Mammary epithelial cell (primary cell): ENCODE measurements around the gene GALP.

Experiments
- EZH2 ChIP-seq: IDR thresholded peaks from 2 replicates; pipeline ENCODE4 v1.6.1; 2012; ENCODE audit warnings: low read length, inconsistent platforms, borderline replicate concordance
- TF ChIP-seq, protein P1 (sequence below), 2 donors: IDR thresholded peaks in 1 of 2; conservative IDR thresholded peaks in 1 of 2; 2 replicates each; pipeline ENCODE4 v1.5.1; 2011 to 2012; ENCODE audit warnings: inconsistent platforms in 2 of 2, low read length in 2 of 2, mild to moderate bottlenecking in 2 of 2, control low read depth in 1 of 2, low read depth in 1 of 2; ENCODE audit not compliant: insufficient read depth in 1 of 2; ENCODE audit errors: extremely low read depth in 1 of 2

DNA sequence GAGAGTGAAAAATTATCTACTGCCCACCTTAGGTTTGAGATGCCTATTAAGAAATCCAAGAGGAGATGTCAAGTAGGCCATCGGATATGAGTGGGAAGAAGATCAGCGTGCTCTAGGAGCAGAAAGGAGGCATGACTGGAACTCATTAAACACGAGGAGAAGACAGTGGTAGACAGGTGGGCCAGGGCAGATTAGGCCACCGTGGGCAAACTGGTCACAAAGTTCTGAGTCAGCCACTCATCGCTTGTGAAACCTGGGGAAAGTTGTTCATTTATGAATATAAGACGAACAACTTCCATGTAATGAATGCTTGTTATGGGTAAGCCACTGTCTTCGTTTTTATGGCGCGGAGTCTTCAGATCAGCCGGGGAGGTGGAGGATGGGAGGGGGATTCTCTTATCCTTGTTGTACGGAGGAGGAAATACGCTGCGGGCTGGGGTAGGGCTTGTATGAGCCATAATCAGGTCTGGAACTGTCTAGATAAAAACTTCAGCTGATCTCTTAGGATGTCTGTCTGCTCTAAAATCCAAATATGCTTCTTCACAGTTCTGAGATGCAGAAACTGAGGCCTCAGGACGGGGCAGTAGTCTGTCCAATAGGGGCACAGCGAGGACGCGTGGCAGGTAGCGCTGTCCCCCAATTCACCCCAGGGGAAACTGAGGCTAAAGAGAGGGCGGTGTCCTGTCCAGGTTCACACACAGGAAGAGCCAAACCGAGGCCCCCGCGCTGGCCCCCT lies 35.8 kb upstream of the GALP start:
- TF ChIP-seq, protein P1, sequence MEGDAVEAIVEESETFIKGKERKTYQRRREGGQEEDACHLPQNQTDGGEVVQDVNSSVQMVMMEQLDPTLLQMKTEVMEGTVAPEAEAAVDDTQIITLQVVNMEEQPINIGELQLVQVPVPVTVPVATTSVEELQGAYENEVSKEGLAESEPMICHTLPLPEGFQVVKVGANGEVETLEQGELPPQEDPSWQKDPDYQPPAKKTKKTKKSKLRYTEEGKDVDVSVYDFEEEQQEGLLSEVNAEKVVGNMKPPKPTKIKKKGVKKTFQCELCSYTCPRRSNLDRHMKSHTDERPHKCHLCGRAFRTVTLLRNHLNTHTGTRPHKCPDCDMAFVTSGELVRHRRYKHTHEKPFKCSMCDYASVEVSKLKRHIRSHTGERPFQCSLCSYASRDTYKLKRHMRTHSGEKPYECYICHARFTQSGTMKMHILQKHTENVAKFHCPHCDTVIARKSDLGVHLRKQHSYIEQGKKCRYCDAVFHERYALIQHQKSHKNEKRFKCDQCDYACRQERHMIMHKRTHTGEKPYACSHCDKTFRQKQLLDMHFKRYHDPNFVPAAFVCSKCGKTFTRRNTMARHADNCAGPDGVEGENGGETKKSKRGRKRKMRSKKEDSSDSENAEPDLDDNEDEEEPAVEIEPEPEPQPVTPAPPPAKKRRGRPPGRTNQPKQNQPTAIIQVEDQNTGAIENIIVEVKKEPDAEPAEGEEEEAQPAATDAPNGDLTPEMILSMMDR (conservative IDR thresholded peaks at IDR 0.05 in 1 of 2, IDR thresholded peaks at IDR 0.05 in 1 of 2; ENCODE audit: extremely low read depth in 1 of 2, insufficient read depth in 1 of 2, low read depth in 1 of 2, low read length in 2 of 2): no peak
- no peak for TF ChIP-seq EZH2
